Endothelial cell of umbilical vein (primary cell): ENCODE data around the gene CCDC187. TPM values are rescaled to one million over a fixed set of nuclear protein-coding genes. Genes with fewer than 3 reads are reported as not detected.

Experiments
- BruUV-seq: library from RNA; stranded (reverse); fragments of 400-500 nt; replicated peaks from 2 replicates; lab custom pipeline; 2021; lab: Mats Ljungman, UMichigan
- CTCF ChIA-PET: fragments of 300-600, 350-600 bp; sonication (Branson Sonifier 250); formaldehyde crosslinking; loops from one replicate; lab custom pipeline; 2021; ENCODE audit warnings: antibody characterized with exemption, inconsistent platforms; lab: Charles Lee
- POLR2A ChIA-PET: fragments of 300-600, 350-600 bp; sonication (Branson Sonifier 250); formaldehyde crosslinking; loops from one replicate; lab custom pipeline; 2021; ENCODE audit warnings: antibody characterized with exemption, inconsistent platforms; lab: Charles Lee
- DNase-seq: peaks from one replicate; pipeline ENCODE4 v3.0.0-alpha.2; 2011; ENCODE audit warnings: low read depth, low spot score
- FAIRE-seq: peaks from 2 replicates; lab custom pipeline; 2011; peaks lifted over from hg19 to GRCh38; lab: Jason Lieb, UNC
- H2AFZ ChIP-seq: 2 replicates; pipeline ENCODE4 v1.6.0; 2012; ENCODE audit warnings: low read depth, low read length, control low read depth, inconsistent platforms
- H3K27ac ChIP-seq: 2 replicates; pipeline ENCODE4 v1.5.1; 2011; ENCODE audit warnings: low read depth, mild to moderate bottlenecking, control low read depth, low read length, moderate library complexity; ENCODE audit not compliant: insufficient read depth
- H3K27me3 ChIP-seq, 2 experiments: 2 replicates each; pipeline versions ENCODE4 v1.6.0 to v1.6.1; 2011; ENCODE audit warnings: low read length in 2 of 2, mixed read lengths in 1 of 2; ENCODE audit not compliant: control insufficient read depth in 2 of 2, insufficient read depth in 2 of 2
- H3K36me3 ChIP-seq, 2 experiments: 2 replicates in 1 of 2; 3 replicates in 1 of 2; pipeline ENCODE4 v1.5.1; 2011; ENCODE audit warnings: low read length in 2 of 2, mild to moderate bottlenecking in 1 of 2, moderate library complexity in 1 of 2; ENCODE audit not compliant: control insufficient read depth in 2 of 2, insufficient read depth in 2 of 2; ENCODE audit errors: extremely low read depth in 1 of 2
- H3K4me1 ChIP-seq: 3 replicates; pipeline ENCODE4 v1.5.1; 2011; ENCODE audit warnings: mild to moderate bottlenecking, low read length; ENCODE audit not compliant: control insufficient read depth, insufficient read depth; ENCODE audit errors: extremely low read depth
- H3K4me2 ChIP-seq: 2 replicates; pipeline ENCODE4 v1.6.1; 2011; ENCODE audit warnings: low read length, control low read depth, mixed read lengths; ENCODE audit not compliant: insufficient read depth
- H3K4me3 ChIP-seq, 3 experiments: fragments of 200-600 bp in 1 of 3; sonication (generic), shearing (Covaris generic) in 1 of 3; replicated peaks in 1 of 3; 2 replicates each; pipeline ENCODE4 v1.5.1; 2011 to 2016; ENCODE audit warnings: control low read depth in 3 of 3, low read length in 3 of 3, mild to moderate bottlenecking in 2 of 3, inconsistent platforms in 1 of 3, low read depth in 1 of 3, moderate library complexity in 1 of 3; ENCODE audit not compliant: insufficient read depth in 1 of 3
- H3K79me2 ChIP-seq: 2 replicates; pipeline ENCODE4 v1.6.0; 2012; ENCODE audit warnings: low read length, inconsistent platforms; ENCODE audit not compliant: control insufficient read depth, insufficient read depth
- H3K9ac ChIP-seq: replicated peaks from 2 replicates; pipeline ENCODE3; 2011; ENCODE audit warnings: low read length, control low read depth; ENCODE audit not compliant: insufficient read depth; ENCODE audit errors: extremely low read depth
- H3K9me1 ChIP-seq: replicated peaks from 3 replicates; pipeline ENCODE4 v1.6.0; 2011; ENCODE audit warnings: mild to moderate bottlenecking, low read length; ENCODE audit not compliant: control insufficient read depth, insufficient read depth; ENCODE audit errors: extremely low read depth
- H3K9me3 ChIP-seq: replicated peaks from 2 replicates; pipeline ENCODE4 v1.5.1; 2012; ENCODE audit warnings: low read length, inconsistent platforms; ENCODE audit not compliant: control insufficient read depth, insufficient read depth
- H4K20me1 ChIP-seq: replicated peaks from 2 replicates; pipeline ENCODE3; 2011; ENCODE audit warnings: mild to moderate bottlenecking, low read length; ENCODE audit not compliant: control insufficient read depth, insufficient read depth; ENCODE audit errors: extremely low read depth
- CTCF ChIP-seq, 2 donors: IDR thresholded peaks; 1 replicate in 1 of 2; 2 replicates in 1 of 2; pipeline ENCODE4 v1.5.1; 2011; ENCODE audit warnings: low read length in 2 of 2, mild to moderate bottlenecking in 2 of 2, moderate library complexity in 2 of 2, control low read depth in 1 of 2, inconsistent platforms in 1 of 2, low read depth in 1 of 2; ENCODE audit not compliant: insufficient read depth in 1 of 2; ENCODE audit errors: extremely low read depth in 1 of 2
- EZH2 ChIP-seq: IDR thresholded peaks from 2 replicates; pipeline ENCODE4 v1.6.1; 2012; ENCODE audit warnings: borderline replicate concordance, low read depth, mild to moderate bottlenecking, moderate library complexity, low read length, inconsistent platforms; ENCODE audit not compliant: severe bottlenecking
- FOS ChIP-seq: IDR thresholded peaks from 2 replicates; pipeline ENCODE4 v1.6.1; 2011; ENCODE audit warnings: mild to moderate bottlenecking, low read length, moderate library complexity, borderline replicate concordance; ENCODE audit not compliant: insufficient read depth
- GATA2 ChIP-seq: IDR thresholded peaks from 2 replicates; pipeline ENCODE4 v1.7.0; 2011; ENCODE audit warnings: low read depth, mild to moderate bottlenecking, moderate library complexity, mixed read lengths, low read length; ENCODE audit not compliant: insufficient read length, insufficient read depth
- JUN ChIP-seq: IDR thresholded peaks from 2 replicates; pipeline ENCODE4 v1.6.1; 2011; ENCODE audit warnings: borderline replicate concordance, low read depth; ENCODE audit not compliant: insufficient read length, insufficient read depth
- MAX ChIP-seq: IDR thresholded peaks from 2 replicates; pipeline ENCODE4 v1.6.1; 2011; ENCODE audit not compliant: insufficient read depth, insufficient read length
- MYC ChIP-seq: IDR thresholded peaks from one replicate; pipeline ENCODE4 v1.6.1; 2011; ENCODE audit warnings: mild to moderate bottlenecking, low read depth, low read length
- POLR2A ChIP-seq: IDR thresholded peaks from 2 replicates; pipeline ENCODE4 v1.6.1; 2012; ENCODE audit warnings: low read depth, mild to moderate bottlenecking, control low read depth, low read length
- POLR2AphosphoS5 ChIP-seq: IDR thresholded peaks from 2 replicates; pipeline ENCODE4 v1.6.1; 2012; ENCODE audit warnings: low read depth, mild to moderate bottlenecking, control low read depth, low read length, moderate library complexity; ENCODE audit not compliant: insufficient read depth
- dilution Hi-C: fragments of 300-500 bp; cut with MboI; formaldehyde crosslinking; loops from one replicate; pipeline ENCODE4 v1.15.0; 2019; ENCODE audit warnings: low sequenced_read_pairs; ENCODE audit not compliant: extremely low pct_ligation_motif_present
- intact Hi-C: fragments of 100-400 bp; cut with micrococcal nuclease; formaldehyde crosslinking; loops from one replicate; pipeline ENCODE4 v1.10.0; 2022
- polyA plus RNA-seq, 4 experiments: library from polyadenylated mRNA; depleted of rRNA in 3 of 4; stranded (reverse) in 3 of 4; unstranded in 1 of 4; fragments of >200 nt; gene quantifications; 2 replicates each; pipeline versions ENCODE4 v1.2.1 to v1.2.3, GENCODE V29; 2011 to 2012; ENCODE audit warnings: missing spikeins in 1 of 4
- total RNA-seq: library from RNA; stranded (reverse); gene quantifications from 2 replicates; pipeline ENCODE4 v1.2.3, GENCODE V29; 2021

The CCDC187 gene
- total and polyA plus RNA-seq, 2 donors (not counting 3 experiments of a cell fraction or from before 2014, with no cell fraction given): not detected

DNA sequence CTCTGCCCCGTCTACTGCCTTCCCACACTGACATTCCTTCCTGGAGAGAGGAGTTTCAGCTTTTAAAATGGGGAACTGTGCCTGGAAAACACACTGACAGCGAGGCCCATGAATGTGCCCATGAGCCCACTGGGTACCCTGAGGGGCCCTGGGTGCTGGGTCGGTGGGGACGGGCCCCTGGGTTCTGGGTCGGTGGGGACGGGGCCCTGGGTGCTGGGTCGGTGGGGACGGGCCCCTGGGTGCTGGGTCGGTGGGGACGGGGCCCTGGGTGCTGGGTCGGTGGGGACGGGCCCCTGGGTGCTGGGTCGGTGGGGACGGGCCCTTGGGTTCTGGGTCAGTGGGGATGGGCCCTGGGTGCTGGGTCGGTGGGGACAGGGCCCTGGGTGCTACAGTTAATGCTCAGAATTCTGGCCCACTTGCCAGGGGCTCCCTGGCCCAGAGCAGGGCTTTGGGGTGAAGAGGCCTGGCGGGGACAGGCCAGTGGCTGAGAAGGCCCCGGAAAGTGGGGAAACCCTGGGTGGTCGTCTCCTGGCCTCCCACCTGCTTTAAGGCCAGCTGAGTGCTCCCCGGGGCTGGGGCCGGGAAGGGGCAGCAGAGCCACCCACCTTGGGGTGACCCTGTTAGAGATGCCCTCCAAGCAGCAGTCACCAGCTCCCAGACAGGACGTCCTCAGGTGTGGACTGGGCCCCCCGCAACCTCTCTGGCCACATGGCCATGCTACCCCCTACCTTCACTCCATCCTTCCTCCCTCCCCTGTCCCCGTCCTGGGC lies 25.9 kb upstream of the CCDC187 start:
- no peak overlapping the region for H3K27ac ChIP-seq
- no peaks in the 10 kb centered on the region for H3K9me1 ChIP-seq
- no peaks in the 10 kb centered on the region for H4K20me1 ChIP-seq
- H3K27me3 ChIP-seq: no peaks in the 10 kb centered on the region
- H3K4me2 ChIP-seq: no peak overlapping the region
- peak; percentile 26 for FAIRE-seq
- dilution Hi-C loops (no loop called here), intact Hi-C loops (no loop called here)
- ChIA-PET POLR2A (interaction anchor here (1.1 kb wide), 1 partner anchor 16 kb away, joined by 3 read pairs; no protein-coding TSS in a partner anchor), CTCF (interaction anchor here (1.0 to 1.1 kb wide), 2 partner anchors 16 to 17 kb away, joined by 3 to 4 read pairs; no protein-coding TSS in a partner anchor)
- H3K4me1 ChIP-seq: peaks cover 20% of the 10 kb centered on the region
- TF ChIP-seq MAX (no peak), CTCF (IDR thresholded peaks at IDR 0.05; ENCODE audit: extremely low read depth in 1 of 2, insufficient read depth in 1 of 2, low read depth in 1 of 2, low read length in 2 of 2) (no peak), FOS (no peak), MYC (no peak), POLR2AphosphoS5 (no peak), POLR2A (no peak), EZH2 (no peak), GATA2 (no peak), JUN (no peak)
- H2AFZ ChIP-seq: no peak overlapping the region
- DNase-seq: no peak
- H3K9me3 ChIP-seq: no peaks in the 10 kb centered on the region
- H3K79me2 ChIP-seq: peaks cover 40% of the 10 kb centered on the region
- no TSS peak for BruUV-seq
- H3K4me3 ChIP-seq: no peak overlapping the region
- no peak overlapping the region for H3K9ac ChIP-seq
- H3K36me3 ChIP-seq: peaks cover 0 to 4% of the 10 kb centered on the region in 2 experiments
